ENCODE data around the gene ADAMTS3. TPM values are rescaled to one million over a fixed set of nuclear protein-coding genes. Genes with fewer than 3 reads are reported as not detected.

The ADAMTS3 gene
- total RNA-seq, 1 experiment from 2014 or later = 4.4 TPM

GRCh38 chr4:72301759-72302158 lies 267.3 kb downstream of the ADAMTS3 start:
- CTCF ChIA-PET = interaction anchor here (0.8 to 1.9 kb wide), 4 partner anchors 11 to 571 kb away, joined by 3 to 5 read pairs (median 4); no protein-coding TSS in a partner anchor
- peaks cover 8% of the 10 kb centered on the region for H3K9me3 Mint-ChIP-seq
- H3K27me3 Mint-ChIP-seq (ENCODE audit: low read depth) = no peaks in the 10 kb centered on the region
- peaks cover 11% of the 10 kb centered on the region for H3K4me1 Mint-ChIP-seq
- ATAC-seq (no peak), DNase-seq (ENCODE audit: low spot score) (no peak)
- H3K4me3 Mint-ChIP-seq = no peak overlapping the region
- H3K36me3 Mint-ChIP-seq = peaks cover 7% of the 10 kb centered on the region
- POLR2A ChIA-PET = no interaction called here
- TF ChIP-seq CBFB (CRISPR knock-in tag; IDR thresholded peaks at IDR 0.05; ENCODE audit: low read depth) = no peak
- no peak overlapping the region for H3K27ac Mint-ChIP-seq

DNA sequence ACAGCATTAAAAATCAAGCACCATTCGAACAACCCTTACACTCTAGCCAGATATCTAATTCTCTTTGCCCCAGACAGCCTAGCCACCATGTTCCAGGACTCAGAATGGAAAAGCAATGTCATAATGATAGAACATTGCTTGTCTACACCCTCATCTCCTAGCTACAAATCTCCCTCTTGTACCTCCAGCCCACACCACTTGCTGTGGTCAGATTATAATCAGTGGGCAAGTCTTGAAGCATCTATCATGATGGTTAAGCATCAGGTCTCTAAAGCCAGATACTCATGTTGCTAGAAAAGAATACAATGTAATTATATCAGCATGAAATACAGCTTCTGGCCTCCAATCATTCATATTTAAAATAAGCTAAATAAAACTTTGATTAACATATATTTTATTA lies 268.9 kb downstream of the ADAMTS3 start:
- DNase-seq (ENCODE audit: low spot score) (no peak), ATAC-seq (no peak)
- CTCF ChIA-PET = no interaction called here
- no peak overlapping the region for H3K4me3 Mint-ChIP-seq
- peaks cover 8% of the 10 kb centered on the region for H3K9me3 Mint-ChIP-seq
- POLR2A ChIA-PET = no interaction called here
- peaks cover 14% of the 10 kb centered on the region for H3K4me1 Mint-ChIP-seq
- H3K36me3 Mint-ChIP-seq = peaks cover 7% of the 10 kb centered on the region
- TF ChIP-seq ELF4 (CRISPR knock-in tag; IDR thresholded peaks at IDR 0.05; ENCODE audit: low read depth) (no peak), MLX (CRISPR knock-in tag; IDR thresholded peaks at IDR 0.05) (no peak), ZNF396 (CRISPR knock-in tag; IDR thresholded peaks at IDR 0.05; ENCODE audit: borderline replicate concordance) (no peak), OVOL2 (CRISPR knock-in tag; IDR thresholded peaks at IDR 0.05; ENCODE audit: borderline replicate concordance) (no peak)
- TF ChIP-seq, protein P1, sequence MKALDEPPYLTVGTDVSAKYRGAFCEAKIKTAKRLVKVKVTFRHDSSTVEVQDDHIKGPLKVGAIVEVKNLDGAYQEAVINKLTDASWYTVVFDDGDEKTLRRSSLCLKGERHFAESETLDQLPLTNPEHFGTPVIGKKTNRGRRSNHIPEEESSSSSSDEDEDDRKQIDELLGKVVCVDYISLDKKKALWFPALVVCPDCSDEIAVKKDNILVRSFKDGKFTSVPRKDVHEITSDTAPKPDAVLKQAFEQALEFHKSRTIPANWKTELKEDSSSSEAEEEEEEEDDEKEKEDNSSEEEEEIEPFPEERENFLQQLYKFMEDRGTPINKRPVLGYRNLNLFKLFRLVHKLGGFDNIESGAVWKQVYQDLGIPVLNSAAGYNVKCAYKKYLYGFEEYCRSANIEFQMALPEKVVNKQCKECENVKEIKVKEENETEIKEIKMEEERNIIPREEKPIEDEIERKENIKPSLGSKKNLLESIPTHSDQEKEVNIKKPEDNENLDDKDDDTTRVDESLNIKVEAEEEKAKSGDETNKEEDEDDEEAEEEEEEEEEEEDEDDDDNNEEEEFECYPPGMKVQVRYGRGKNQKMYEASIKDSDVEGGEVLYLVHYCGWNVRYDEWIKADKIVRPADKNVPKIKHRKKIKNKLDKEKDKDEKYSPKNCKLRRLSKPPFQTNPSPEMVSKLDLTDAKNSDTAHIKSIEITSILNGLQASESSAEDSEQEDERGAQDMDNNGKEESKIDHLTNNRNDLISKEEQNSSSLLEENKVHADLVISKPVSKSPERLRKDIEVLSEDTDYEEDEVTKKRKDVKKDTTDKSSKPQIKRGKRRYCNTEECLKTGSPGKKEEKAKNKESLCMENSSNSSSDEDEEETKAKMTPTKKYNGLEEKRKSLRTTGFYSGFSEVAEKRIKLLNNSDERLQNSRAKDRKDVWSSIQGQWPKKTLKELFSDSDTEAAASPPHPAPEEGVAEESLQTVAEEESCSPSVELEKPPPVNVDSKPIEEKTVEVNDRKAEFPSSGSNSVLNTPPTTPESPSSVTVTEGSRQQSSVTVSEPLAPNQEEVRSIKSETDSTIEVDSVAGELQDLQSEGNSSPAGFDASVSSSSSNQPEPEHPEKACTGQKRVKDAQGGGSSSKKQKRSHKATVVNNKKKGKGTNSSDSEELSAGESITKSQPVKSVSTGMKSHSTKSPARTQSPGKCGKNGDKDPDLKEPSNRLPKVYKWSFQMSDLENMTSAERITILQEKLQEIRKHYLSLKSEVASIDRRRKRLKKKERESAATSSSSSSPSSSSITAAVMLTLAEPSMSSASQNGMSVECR (CRISPR knock-in tag; IDR thresholded peaks at IDR 0.05; ENCODE audit: borderline replicate concordance) = no peak
- TF ChIP-seq, protein P2, sequence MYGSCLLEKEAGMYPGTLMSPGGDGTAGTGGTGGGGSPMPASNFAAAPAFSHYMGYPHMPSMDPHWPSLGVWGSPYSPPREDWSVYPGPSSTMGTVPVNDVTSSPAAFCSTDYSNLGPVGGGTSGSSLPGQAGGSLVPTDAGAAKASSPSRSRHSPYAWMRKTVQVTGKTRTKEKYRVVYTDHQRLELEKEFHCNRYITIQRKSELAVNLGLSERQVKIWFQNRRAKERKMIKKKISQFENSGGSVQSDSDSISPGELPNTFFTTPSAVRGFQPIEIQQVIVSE (CRISPR knock-in tag; IDR thresholded peaks at IDR 0.05; ENCODE audit: borderline replicate concordance) = no peak
- H3K27ac Mint-ChIP-seq = no peak overlapping the region
- H3K27me3 Mint-ChIP-seq (ENCODE audit: low read depth) = no peaks in the 10 kb centered on the region

DNA sequence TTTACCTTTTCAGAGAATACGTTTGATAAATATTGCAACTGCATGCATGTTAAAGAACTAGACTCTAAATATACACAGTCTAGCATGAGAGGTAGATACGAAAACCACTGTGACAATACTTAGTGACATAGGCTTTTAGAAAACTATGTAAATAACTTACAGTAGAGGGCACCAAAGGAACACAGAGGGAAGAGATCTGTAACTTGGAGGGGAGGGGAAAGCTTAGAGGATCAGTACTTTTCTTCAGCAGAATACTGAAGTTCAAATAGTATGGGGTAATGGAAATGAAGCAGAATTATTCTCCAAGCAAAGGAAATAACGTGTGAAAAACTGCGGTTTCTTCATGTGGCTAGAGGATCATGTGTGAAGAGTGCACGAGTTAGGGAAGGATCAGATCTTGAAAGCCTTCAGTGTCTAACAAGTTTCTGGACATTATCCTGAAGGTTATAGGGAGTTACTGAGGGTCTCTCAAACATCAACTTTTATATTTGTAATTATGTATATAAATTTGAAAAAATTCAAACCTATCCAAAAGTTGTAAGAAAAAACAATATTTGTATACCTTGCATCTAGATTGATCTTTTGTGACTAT lies 273.0 kb downstream of the ADAMTS3 start:
- ChIA-PET POLR2A (interaction anchor here (0.6 kb wide), 1 partner anchor 21 kb away, joined by 5 read pairs; no protein-coding TSS in a partner anchor), CTCF (interaction anchor here (0.6 to 1.7 kb wide), 7 partner anchors 8 to 523 kb away, joined by 3 to 9 read pairs (median 4); no protein-coding TSS in a partner anchor)
- DNase-seq (ENCODE audit: low spot score) (no peak), ATAC-seq (peak; percentile 93)
- no peak overlapping the region for H3K27ac Mint-ChIP-seq
- H3K9me3 Mint-ChIP-seq = peaks cover 24% of the 10 kb centered on the region
- peaks cover 12% of the 10 kb centered on the region for H3K36me3 Mint-ChIP-seq
- peaks cover 5% of the 10 kb centered on the region for H3K4me1 Mint-ChIP-seq
- H3K27me3 Mint-ChIP-seq (ENCODE audit: low read depth) = no peaks in the 10 kb centered on the region
- TF ChIP-seq TEAD1 (CRISPR knock-in tag; IDR thresholded peaks at IDR 0.05) = peak; percentile 53; the same call in 1 of the 2 replicates
- TF ChIP-seq ZNF232 (CRISPR knock-in tag; IDR thresholded peaks at IDR 0.05) = no peak
- TF ChIP-seq CTCF (IDR thresholded peaks at IDR 0.05) = peak; percentile 19; the same call in 1 of the 2 replicates
- no peak overlapping the region for H3K4me3 Mint-ChIP-seq

DNA sequence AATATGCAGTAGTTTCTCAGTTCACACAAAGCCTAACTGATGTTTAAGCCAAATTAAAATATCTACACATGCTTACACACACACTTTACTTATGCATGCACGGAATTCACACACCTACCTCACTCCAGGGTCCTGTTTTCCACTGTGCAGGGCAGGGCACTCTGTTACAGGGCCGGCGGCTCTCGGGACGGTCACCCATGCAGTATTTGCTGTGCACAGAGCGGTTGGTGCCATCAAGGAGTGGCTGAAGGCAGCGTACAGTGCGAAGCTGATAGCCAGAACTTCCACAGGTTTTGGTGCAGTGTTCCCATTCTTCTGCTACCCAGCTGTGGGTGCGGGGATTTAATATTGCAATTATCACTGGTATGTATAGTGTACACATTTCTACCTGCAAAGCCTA lies 278.3 kb downstream of the ADAMTS3 start:
- Mint-ChIP-seq H3K27me3 (ENCODE audit: low read depth) (no peaks in the 10 kb centered on the region), H3K4me1 (peaks cover 4% of the 10 kb centered on the region; the same call in 1 of the 2 replicates), H3K27ac (no peak overlapping the region), H3K9me3 (peaks cover 24% of the 10 kb centered on the region), H3K4me3 (no peak overlapping the region), H3K36me3 (peaks cover 7% of the 10 kb centered on the region; the same call in 1 of the 2 replicates)
- ATAC-seq = no peak
- no peak for DNase-seq (ENCODE audit: low spot score)
- POLR2A ChIA-PET = no interaction called here
- CTCF ChIA-PET = no interaction called here
- TF ChIP-seq ATF2 (CRISPR knock-in tag; IDR thresholded peaks at IDR 0.05; ENCODE audit: borderline replicate concordance, low read depth) (no peak), TCF7 (CRISPR knock-in tag; IDR thresholded peaks at IDR 0.05; ENCODE audit: low read depth) (no peak), CREM (CRISPR knock-in tag; IDR thresholded peaks at IDR 0.05) (no peak), NFATC4 (CRISPR knock-in tag; IDR thresholded peaks at IDR 0.05) (no peak), ATF1 (CRISPR knock-in tag; IDR thresholded peaks at IDR 0.05) (no peak), OVOL2 (CRISPR knock-in tag; IDR thresholded peaks at IDR 0.05; ENCODE audit: borderline replicate concordance) (no peak), KAT7 (CRISPR knock-in tag; IDR thresholded peaks at IDR 0.05; ENCODE audit: borderline replicate concordance) (no peak)
- TF ChIP-seq, protein P3, sequence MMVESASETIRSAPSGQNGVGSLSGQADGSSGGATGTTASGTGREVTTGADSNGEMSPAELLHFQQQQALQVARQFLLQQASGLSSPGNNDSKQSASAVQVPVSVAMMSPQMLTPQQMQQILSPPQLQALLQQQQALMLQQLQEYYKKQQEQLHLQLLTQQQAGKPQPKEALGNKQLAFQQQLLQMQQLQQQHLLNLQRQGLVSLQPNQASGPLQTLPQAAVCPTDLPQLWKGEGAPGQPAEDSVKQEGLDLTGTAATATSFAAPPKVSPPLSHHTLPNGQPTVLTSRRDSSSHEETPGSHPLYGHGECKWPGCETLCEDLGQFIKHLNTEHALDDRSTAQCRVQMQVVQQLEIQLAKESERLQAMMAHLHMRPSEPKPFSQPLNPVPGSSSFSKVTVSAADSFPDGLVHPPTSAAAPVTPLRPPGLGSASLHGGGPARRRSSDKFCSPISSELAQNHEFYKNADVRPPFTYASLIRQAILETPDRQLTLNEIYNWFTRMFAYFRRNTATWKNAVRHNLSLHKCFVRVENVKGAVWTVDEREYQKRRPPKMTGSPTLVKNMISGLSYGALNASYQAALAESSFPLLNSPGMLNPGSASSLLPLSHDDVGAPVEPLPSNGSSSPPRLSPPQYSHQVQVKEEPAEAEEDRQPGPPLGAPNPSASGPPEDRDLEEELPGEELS (CRISPR knock-in tag; IDR thresholded peaks at IDR 0.05) = no peak
